ENCODE measurements around the gene ZNF683.

The ZNF683 gene

DNA sequence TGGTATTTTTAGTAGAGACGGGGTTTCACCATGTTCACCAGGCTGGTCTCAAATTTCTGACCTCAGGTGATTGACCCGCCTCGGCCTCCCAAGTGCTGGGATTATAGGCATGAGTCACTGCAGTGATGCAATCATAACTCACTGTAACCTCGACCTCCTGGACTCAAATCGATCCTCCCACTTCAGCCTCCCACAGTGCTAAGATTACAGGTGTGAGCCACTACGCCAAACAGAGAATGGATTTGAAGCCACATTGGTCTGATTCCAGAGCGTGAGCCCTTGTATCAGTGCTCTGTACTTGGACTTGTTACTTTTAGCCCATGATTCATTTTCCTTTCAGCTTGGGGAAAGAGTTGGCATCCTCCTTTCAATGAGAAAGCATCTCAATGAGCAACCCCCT lies 14.9 kb upstream of the ZNF683 start:
- ChIA-PET POLR2A (interaction anchor here (0.7 kb wide), 1 partner anchor 760 kb away, joined by 3 read pairs; no protein-coding TSS in a partner anchor), CTCF (interaction anchor here (0.6 to 2.3 kb wide), 4 partner anchors 19 to 325 kb away, joined by 3 to 13 read pairs (median 4); no protein-coding TSS in a partner anchor)
- H3K36me3 ChIP-seq (ENCODE audit: control insufficient read depth in 2 of 2, insufficient read depth in 1 of 2, low read length in 2 of 2): no peaks in the 10 kb centered on the region
- TF ChIP-seq ZNF585B (tag by site-specific recombination; IDR thresholded peaks at IDR 0.05) (no peak), ZBTB1 (tag by site-specific recombination; IDR thresholded peaks at IDR 0.05) (no peak), MZF1 (tag by site-specific recombination; IDR thresholded peaks at IDR 0.05; ENCODE audit: borderline replicate concordance) (no peak), BCL11A (tag by site-specific recombination; IDR thresholded peaks at IDR 0.05; ENCODE audit: low read depth) (no peak), ZNF223 (tag by site-specific recombination; IDR thresholded peaks at IDR 0.05) (no peak), EGR2 (tag by site-specific recombination; IDR thresholded peaks at IDR 0.05; ENCODE audit: low read depth) (peak; percentile 87), ZFP41 (tag by site-specific recombination; IDR thresholded peaks at IDR 0.05; ENCODE audit: borderline replicate concordance) (no peak), SCRT1 (tag by site-specific recombination; IDR thresholded peaks at IDR 0.05; ENCODE audit: borderline replicate concordance) (no peak), ZNF596 (tag by site-specific recombination; IDR thresholded peaks at IDR 0.05) (no peak), ZNF10 (tag by site-specific recombination; IDR thresholded peaks at IDR 0.05) (no peak), ZNF792 (tag by site-specific recombination; IDR thresholded peaks at IDR 0.05) (no peak), ZNF423 (tag by site-specific recombination; IDR thresholded peaks at IDR 0.05) (no peak), ZBTB8A (tag by site-specific recombination; IDR thresholded peaks at IDR 0.05) (no peak), ZNF76 (tag by site-specific recombination; IDR thresholded peaks at IDR 0.05; ENCODE audit: borderline replicate concordance, low read depth) (no peak; the same call in 1 of the 2 replicates), SP3 (tag by site-specific recombination; IDR thresholded peaks at IDR 0.05) (no peak), ZNF571 (tag by site-specific recombination; IDR thresholded peaks at IDR 0.05) (no peak), ZNF830 (tag by site-specific recombination; IDR thresholded peaks at IDR 0.05; ENCODE audit: low read depth) (no peak), ZNF311 (tag by site-specific recombination; IDR thresholded peaks at IDR 0.05; ENCODE audit: borderline replicate concordance) (no peak), OSR2 (tag by site-specific recombination; IDR thresholded peaks at IDR 0.05) (peak; percentile 72), ZNF132 (tag by site-specific recombination; IDR thresholded peaks at IDR 0.05; ENCODE audit: borderline replicate concordance) (no peak), KLF7 (tag by site-specific recombination; IDR thresholded peaks at IDR 0.05; ENCODE audit: borderline replicate concordance) (no peak), ZNF221 (tag by site-specific recombination; IDR thresholded peaks at IDR 0.05; ENCODE audit: borderline replicate concordance) (no peak), KLF8 (tag by site-specific recombination; IDR thresholded peaks at IDR 0.05) (peak; percentile 89)
- TF ChIP-seq, protein P1, sequence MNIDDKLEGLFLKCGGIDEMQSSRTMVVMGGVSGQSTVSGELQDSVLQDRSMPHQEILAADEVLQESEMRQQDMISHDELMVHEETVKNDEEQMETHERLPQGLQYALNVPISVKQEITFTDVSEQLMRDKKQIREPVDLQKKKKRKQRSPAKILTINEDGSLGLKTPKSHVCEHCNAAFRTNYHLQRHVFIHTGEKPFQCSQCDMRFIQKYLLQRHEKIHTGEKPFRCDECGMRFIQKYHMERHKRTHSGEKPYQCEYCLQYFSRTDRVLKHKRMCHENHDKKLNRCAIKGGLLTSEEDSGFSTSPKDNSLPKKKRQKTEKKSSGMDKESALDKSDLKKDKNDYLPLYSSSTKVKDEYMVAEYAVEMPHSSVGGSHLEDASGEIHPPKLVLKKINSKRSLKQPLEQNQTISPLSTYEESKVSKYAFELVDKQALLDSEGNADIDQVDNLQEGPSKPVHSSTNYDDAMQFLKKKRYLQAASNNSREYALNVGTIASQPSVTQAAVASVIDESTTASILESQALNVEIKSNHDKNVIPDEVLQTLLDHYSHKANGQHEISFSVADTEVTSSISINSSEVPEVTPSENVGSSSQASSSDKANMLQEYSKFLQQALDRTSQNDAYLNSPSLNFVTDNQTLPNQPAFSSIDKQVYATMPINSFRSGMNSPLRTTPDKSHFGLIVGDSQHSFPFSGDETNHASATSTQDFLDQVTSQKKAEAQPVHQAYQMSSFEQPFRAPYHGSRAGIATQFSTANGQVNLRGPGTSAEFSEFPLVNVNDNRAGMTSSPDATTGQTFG (tag by site-specific recombination; IDR thresholded peaks at IDR 0.05; ENCODE audit: borderline replicate concordance): no peak
- TF ChIP-seq, protein P2, sequence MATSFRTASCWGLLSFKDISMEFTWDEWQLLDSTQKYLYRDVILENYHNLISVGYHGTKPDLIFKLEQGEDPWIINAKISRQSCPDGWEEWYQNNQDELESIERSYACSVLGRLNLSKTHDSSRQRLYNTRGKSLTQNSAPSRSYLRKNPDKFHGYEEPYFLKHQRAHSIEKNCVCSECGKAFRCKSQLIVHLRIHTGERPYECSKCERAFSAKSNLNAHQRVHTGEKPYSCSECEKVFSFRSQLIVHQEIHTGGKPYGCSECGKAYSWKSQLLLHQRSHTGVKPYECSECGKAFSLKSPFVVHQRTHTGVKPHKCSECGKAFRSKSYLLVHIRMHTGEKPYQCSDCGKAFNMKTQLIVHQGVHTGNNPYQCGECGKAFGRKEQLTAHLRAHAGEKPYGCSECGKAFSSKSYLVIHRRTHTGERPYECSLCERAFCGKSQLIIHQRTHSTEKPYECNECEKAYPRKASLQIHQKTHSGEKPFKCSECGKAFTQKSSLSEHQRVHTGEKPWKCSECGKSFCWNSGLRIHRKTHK (tag by site-specific recombination; IDR thresholded peaks at IDR 0.05): no peak
- TF ChIP-seq, protein P3, sequence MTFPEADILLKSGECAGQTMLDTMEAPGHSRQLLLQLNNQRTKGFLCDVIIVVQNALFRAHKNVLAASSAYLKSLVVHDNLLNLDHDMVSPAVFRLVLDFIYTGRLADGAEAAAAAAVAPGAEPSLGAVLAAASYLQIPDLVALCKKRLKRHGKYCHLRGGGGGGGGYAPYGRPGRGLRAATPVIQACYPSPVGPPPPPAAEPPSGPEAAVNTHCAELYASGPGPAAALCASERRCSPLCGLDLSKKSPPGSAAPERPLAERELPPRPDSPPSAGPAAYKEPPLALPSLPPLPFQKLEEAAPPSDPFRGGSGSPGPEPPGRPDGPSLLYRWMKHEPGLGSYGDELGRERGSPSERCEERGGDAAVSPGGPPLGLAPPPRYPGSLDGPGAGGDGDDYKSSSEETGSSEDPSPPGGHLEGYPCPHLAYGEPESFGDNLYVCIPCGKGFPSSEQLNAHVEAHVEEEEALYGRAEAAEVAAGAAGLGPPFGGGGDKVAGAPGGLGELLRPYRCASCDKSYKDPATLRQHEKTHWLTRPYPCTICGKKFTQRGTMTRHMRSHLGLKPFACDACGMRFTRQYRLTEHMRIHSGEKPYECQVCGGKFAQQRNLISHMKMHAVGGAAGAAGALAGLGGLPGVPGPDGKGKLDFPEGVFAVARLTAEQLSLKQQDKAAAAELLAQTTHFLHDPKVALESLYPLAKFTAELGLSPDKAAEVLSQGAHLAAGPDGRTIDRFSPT (tag by site-specific recombination; IDR thresholded peaks at IDR 0.05): peak; percentile 95
- TF ChIP-seq, protein P4, sequence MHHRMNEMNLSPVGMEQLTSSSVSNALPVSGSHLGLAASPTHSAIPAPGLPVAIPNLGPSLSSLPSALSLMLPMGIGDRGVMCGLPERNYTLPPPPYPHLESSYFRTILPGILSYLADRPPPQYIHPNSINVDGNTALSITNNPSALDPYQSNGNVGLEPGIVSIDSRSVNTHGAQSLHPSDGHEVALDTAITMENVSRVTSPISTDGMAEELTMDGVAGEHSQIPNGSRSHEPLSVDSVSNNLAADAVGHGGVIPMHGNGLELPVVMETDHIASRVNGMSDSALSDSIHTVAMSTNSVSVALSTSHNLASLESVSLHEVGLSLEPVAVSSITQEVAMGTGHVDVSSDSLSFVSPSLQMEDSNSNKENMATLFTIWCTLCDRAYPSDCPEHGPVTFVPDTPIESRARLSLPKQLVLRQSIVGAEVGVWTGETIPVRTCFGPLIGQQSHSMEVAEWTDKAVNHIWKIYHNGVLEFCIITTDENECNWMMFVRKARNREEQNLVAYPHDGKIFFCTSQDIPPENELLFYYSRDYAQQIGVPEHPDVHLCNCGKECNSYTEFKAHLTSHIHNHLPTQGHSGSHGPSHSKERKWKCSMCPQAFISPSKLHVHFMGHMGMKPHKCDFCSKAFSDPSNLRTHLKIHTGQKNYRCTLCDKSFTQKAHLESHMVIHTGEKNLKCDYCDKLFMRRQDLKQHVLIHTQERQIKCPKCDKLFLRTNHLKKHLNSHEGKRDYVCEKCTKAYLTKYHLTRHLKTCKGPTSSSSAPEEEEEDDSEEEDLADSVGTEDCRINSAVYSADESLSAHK (tag by site-specific recombination; IDR thresholded peaks at IDR 0.05): no peak
- TF ChIP-seq, protein P5, sequence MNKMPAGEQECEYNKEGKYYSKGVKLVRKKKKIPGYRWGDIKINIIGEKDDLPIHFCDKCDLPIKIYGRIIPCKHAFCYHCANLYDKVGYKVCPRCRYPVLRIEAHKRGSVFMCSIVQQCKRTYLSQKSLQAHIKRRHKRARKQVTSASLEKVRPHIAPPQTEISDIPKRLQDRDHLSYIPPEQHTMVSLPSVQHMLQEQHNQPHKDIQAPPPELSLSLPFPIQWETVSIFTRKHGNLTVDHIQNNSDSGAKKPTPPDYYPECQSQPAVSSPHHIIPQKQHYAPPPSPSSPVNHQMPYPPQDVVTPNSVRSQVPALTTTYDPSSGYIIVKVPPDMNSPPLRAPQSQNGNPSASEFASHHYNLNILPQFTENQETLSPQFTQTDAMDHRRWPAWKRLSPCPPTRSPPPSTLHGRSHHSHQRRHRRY (tag by site-specific recombination; IDR thresholded peaks at IDR 0.05): no peak
- TF ChIP-seq, protein P6, sequence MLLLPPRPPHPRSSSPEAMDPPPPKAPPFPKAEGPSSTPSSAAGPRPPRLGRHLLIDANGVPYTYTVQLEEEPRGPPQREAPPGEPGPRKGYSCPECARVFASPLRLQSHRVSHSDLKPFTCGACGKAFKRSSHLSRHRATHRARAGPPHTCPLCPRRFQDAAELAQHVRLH (tag by site-specific recombination; IDR thresholded peaks at IDR 0.05): no peak

More for the DNA sequence above, 14.9 kb upstream of the ZNF683 start:
- H3K9me3 ChIP-seq (ENCODE audit: control insufficient read depth, insufficient read depth, low read depth, low read length): no peaks in the 10 kb centered on the region
- H3K27ac ChIP-seq (ENCODE audit: extremely low read depth, low read depth, low read length): no peak overlapping the region
- no peaks in the 10 kb centered on the region for H3K4me1 ChIP-seq (ENCODE audit: control insufficient read depth, insufficient read depth, low read length)
- no peak overlapping the region for H3K4me3 ChIP-seq (ENCODE audit: low read depth, low read length)
